T-helper 2 cell treated with Interferon-gamma antibody and Interleukin-4, amounts not matched to agents 100 ng/mL and 5 ng/mL, for 36 hours (primary cell): ENCODE measurements around the gene ZDHHC14. TPM values are rescaled to one million over a fixed set of nuclear protein-coding genes. Genes with fewer than 3 reads are reported as not detected.
"Not testable (repeated sequence)": the region's sequence is repeated elsewhere in the genome, so short reads cannot be mapped to it uniquely, and the experiment has no call there.

Experiments used
- intact Hi-C: fragments of 100-400 bp; cut with micrococcal nuclease; formaldehyde crosslinking; loops from one replicate; pipeline ENCODE4 v1.15.1; 2023
- total RNA-seq: library from RNA; stranded (reverse); gene quantifications from 2 replicates; pipeline ENCODE4 v1.2.3, GENCODE V29; 2022

Gene ZDHHC14
- total RNA-seq, 1 donor from 2014 or later: 6.8 TPM

DNA sequence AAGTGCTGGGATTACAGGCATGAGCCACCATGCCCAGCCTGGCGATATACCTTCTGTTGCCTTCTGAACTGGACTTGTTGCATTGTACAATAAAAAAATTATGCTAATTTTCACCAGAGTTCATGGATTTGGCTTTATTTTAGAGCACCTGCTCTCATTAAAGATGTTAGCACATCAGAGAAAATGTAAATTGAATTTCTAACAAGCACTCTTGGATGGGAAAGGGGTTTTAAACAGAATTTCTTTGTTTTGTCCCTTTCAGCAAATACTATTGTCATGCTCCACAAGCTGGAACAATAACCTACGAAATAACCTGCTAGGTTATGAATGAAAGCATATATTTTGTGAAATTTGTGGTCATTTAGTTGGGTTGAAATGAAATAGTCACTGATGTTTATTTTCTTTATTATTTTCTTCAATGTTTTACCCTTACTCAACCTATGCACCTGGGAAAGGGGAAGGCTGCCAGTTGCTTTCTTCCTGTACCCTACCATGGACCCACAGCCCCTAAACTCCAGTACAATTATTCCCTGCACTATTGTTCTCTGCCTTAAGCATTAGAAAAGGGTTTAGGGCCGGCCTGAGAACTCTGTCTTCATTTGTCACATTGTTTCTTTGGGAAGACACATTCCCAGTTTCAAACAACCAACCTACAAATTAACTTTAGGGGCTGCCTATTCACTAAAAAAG is 22.2 kb downstream of the ZDHHC14 start:
- intact Hi-C loops: no loop called here

DNA sequence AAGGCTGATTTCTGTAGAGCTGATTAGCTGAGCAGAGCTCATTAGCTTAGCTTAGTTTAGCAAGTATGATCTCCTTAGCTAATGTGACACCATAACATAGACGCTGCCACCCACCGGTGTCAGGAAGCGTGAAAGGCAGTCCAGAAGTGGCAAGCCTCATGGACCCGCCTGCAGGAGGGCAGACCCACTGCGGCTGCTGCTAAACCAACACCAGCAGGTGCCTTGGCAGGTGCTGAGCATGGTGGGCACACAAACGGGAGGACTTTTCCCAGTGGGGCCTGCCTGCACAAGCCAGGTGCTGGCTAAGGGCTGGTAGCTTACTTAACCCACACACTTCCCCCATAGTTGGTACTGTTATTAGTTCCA is 22.7 kb downstream of the ZDHHC14 start:
- intact Hi-C loops: no loop called here

DNA sequence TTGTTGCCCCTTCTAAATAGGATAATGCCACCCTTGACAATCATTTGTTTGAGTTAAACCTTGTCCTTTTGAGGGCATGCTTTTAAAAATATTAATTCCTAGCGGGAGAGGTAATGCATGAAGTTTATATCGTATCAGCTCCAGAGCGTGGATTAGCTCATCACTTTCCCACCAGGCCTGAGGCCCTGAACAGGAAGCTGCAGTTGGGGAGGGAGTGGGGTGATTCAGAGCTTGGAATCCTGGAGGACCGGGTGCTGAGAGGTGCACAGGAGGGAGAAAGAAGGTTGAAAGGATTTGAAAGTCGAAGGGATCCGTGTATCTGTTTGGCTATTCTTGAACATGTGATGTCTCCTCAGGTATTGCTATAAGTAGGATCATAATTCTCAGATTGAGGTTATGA is 25.0 kb downstream of the ZDHHC14 start:
- intact Hi-C loops: no loop called here

DNA sequence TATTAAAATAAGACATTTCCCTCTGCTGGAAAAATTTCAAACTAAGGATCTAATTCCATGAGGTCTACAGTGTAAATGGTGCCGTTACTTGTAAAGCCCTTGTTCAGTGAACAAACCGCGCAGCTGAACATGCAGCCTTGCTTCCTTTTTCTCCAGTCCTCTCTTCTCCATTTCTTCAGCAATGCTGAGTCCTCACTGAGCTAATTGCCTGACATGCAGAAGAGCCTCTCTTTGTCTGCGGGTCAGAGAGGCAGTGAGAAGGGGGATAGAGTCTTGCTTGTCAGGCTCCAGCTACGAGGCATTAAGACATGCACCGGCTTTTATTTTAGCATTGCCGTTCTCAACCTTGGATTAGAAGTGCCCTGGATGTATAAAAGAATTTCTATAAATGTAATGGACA is 25.7 kb downstream of the ZDHHC14 start:
- intact Hi-C loops: no loop called here

DNA sequence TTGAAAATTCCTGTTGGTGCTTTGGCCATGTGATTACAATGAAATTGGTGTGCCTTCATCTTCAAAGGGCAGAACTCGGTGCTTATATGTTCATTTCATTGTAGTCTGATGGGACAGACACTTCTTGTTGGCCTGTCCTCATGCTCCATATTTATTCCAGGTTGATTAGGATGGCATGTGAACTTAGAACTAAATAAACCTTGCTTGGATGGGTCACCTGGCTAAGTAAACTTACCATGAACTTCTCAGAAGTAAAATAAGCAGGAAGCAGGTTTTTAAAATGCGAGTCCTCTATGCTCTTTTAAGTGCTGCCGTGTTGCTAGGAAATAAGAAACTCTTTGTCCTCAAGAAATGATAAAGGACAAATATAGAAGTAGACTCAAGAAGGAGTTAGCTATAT is 26.7 kb downstream of the ZDHHC14 start:
- intact Hi-C loops: no loop called here

DNA sequence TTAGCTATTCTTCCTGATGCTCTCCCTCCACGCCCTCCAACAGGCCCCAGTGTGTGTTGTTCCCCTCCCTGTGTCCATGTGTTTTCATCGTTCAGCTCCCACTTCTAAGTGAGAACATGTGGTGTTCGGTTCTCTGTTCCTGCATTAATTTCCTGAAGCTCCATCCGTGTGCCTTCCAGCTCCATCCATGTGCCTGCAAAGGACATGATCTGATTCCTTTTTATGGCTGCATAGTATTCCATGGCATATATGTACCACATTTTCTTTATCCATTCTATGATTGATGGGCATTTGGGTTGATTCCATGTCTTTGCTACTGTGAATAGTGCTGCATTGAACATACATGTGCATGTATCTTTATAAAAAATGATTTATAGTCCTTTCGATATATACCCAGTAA is 27.4 kb downstream of the ZDHHC14 start:
- intact Hi-C loops: not testable (repeated sequence)

DNA sequence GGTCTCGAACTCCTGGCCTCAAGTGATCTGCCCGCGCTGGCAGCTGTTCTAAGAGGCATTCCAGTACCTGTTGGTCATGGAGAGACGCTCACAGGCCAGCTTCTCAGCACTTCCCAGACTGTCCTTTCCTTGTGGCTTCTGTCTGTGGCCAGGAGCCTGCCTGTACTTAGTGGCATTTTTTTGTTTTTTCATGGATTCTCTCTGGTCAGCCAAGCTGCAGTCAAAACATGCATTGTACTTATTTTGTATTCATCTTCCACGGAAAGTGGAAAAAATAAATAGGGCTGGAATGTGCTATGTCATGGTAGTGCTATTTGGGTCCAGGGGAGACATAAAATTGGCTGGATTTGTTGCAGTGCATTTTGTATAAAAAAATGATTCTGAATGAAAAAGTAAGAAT is 29.1 kb downstream of the ZDHHC14 start:
- intact Hi-C loops: no loop called here

DNA sequence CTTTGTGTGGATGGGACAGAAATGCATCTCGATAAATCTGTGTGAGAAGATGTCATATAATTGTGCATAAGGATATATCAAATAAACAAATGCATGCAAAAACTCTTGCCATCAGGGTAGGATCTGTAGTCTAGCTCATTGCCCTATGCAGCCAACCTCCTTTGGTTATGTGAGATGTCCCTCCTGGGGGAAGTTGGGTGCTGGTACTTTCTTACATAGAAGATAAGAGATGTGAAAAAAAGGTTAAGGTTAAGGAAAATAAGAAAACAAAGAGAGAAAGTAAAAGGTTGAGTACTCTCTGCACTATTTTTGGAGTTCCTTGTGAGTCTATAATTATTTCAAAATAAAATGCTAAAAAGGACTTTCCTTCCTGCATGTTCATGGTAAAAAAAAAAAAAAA is 30.4 kb downstream of the ZDHHC14 start:
- intact Hi-C loops: no loop called here

DNA sequence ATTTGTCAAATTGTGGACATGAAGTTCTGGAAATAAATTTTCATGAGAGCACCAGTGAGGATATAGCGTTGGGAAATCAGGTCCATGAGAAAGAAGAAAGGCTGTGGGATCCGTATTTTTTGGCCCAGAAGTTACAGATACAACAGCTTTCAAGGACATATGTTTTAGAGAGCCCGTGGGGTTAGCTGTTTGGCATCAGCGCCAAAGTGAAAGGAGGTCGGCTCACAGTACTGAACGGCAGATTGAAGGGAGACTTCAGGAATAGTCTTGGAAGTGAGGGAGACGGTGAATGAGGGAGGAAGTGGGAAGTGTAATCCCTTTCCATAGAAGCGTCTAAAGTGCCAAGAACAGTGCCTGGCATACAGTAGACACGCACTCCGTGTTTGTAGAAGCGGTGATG is 31.8 kb downstream of the ZDHHC14 start:
- intact Hi-C loops: no loop called here

DNA sequence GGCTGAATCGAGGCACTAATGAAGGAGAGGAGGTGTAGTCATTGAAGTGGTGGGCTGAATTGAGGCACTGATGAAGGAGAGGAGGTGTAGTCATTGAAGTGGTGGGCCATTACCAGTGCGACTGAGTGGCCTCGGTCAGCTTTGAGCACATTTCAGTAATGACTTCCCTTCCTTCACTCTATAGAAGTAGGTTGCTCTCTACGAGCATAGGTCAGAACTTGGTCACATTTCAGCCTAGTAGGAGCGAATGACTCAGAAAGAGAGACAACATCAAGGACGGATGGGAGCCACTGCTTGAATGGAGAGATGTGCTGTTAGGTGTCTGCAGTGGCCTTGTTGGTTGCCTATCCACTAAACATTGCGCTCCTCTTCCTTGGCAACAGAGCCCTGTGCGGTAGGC is 39.5 kb downstream of the ZDHHC14 start:
- intact Hi-C loops: no loop called here

DNA sequence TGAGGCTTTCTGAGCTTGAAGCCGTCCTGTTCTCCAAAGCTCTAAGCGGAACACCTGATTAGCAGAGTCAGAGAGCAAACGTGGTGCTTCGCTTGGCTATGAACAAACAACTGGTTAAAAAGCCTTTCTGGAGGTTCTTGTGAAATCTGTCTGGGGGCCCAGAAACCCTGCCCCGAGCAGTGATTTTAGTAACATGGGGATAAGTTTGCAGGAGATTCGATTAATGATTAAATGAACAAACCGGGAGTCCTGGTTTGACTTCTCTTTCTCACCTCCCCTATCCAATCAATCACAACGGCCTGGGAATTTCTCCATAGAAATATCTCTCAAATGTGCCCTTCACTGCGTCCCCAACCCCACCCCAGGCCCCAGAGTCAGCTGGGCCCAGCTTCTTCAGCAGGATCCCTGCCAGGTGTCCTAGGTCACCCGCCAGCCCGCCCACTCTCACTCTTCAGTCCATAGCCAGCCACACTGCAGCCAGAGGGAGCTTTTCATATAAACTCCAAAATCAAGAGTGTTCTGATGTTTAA is 43.6 kb downstream of the ZDHHC14 start:
- intact Hi-C loops: no loop called here

DNA sequence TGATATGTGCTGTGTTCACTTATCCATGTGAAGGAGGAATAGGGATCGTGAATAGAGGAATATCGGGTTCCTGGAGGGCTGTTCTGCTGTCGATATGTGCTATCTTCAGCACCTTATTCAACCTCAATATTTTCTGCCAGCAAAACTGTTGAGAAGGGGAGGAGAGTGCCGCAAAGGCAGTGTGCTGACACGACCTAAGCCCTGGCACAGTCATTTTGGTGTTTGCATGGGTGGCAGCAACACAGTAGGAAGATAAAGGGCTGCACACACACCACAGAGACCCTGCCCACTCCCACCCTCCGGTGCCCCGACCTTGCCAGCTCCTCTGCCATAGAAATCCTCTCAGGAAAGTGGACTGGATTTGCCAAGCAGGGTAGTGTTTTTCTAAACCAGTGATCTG is 47.0 kb downstream of the ZDHHC14 start:
- intact Hi-C loops: no loop called here

DNA sequence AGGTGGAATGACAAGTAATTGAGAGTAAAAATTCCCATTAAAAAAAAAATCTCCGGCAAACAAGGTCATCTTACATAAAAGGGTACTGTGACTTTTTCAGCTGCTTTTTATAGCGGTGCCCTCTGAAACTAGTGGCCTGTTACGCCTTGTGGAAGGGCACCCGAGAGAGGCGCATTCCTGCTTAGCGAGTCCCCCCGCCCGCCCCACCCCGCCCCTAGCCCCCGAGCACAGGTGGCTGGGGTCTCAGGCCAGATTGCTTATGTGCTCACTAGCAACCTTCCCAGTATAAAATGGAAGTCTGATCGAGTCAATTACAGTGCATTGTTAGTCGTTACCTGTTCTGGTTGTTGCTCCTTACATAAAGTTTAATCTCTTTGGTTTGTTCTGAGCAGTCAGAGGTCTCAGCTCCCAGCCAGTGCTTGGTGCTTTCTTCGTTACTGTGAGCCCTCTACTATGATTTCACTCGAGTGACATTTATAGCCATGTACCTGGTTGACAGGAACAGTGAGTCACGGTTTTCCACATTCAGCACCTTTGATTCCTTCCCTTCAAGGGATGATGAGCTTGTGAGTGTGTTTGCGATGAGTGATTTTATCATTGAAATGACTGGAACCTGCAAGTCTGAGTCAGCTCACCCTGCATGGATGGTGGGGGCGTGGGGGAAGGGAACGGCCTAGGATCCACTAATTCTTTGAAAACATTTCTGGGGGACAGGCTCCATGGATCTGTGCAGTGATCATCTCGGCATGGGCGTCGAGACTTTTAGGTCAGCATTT is 47.6 kb downstream of the ZDHHC14 start:
- intact Hi-C loops: no loop called here

DNA sequence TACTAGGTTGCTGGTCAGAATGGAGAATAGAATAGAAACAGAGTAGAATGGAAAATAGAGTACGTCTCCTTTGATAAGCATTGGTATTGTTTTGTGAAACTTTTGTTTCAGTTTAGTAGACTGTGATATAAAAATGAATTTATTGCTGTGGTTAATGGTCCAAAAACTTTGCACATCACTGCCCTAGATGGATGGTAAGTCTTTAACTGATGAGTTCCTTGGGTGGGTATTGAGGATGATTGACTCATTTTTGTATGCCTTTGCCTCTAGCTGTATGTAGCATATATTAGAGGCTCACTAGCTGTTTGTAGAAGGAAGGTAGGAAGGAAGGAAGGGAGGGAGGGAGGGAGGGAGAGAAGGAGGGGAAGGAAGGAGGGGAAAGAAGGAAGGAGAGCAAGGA is 48.3 kb downstream of the ZDHHC14 start:
- intact Hi-C loops: no loop called here

DNA sequence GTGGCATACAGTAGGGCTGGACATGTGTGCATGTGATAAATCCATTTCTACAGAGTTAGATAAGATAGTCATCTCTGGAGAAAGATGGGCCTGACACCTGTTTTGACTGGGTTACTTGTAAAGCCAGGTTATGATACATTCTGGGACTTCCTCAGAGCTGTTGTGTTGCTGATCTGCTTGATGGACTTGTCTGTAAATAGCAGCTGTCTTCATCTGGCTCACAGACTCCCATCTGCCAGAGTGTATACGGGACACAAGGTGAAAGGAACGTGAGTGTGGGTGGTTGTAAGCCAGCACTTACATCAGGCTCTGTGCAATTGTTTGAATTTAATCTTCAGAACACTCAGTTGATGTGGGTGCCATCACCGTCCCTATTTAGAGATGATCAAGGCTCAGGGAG is 49.8 kb downstream of the ZDHHC14 start:
- intact Hi-C loops: no loop called here

DNA sequence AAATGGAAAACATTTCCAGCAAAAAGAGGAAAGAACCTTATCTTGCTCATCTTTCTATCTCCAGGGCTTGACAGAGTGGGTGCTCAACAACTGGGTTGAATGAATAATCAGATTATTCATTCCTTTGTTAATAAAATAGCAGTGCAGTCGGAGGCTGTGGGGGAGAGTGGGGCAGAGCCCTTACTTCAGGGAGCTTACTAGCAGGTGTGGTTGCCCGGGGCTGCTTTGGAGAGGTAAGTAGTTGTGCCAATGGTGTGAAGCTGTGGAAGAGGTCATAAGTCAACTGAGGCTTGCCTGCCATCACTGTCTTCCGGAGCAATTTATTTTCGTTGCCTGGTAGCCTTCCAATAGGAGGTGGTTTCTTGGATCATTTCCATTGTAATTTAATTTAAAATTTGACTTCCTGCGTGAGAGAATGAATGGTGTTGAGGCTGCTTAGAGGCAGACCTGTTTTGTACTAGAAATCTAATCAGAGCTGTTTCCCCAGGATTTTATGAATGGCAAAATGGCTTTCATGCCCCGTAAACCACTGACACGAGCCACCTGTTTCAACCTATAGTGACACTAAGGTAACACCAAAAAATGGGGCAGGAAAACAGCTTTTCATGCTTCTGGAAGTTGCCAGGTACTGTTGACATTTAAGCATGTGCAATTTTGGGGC is 51.4 kb downstream of the ZDHHC14 start:
- intact Hi-C loops: no loop called here

DNA sequence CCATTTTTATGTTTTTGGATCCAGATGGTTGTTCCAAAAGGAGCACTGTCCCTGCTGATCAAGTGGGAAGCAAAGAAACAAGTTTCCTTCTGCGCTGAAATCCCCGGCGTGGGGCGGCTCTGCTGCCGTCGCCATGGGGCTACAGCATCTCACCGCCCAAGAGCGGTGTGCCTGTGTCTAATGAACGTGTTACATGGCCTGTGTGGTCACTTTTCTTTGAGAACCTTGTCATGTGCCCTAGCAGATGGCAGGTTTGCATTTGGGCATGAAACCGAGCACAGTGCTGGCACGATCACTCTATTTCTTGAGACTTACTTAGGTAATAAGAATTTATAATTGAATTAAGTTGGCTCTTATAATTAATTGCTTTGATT is 51.9 kb downstream of the ZDHHC14 start:
- intact Hi-C loops: no loop called here

DNA sequence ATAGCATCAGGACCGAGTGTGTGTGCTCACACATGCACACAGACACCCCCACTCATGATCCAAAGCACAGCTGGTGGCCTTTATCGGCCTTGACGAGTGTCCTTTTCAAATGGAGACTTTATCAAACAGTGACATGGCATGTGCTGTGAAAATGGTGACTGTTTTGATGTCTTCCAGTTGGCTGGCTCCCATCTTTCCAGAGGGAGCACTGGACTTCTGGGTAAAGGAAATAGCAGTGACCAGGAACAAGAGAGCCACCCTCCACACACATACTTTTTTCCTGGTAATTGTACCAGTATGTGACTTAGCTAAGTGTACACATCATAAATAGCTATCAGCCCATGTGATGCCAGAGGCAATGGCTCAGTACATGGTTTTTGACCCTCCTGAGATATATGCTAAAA is 52.7 kb downstream of the ZDHHC14 start:
- intact Hi-C loops: no loop called here

DNA sequence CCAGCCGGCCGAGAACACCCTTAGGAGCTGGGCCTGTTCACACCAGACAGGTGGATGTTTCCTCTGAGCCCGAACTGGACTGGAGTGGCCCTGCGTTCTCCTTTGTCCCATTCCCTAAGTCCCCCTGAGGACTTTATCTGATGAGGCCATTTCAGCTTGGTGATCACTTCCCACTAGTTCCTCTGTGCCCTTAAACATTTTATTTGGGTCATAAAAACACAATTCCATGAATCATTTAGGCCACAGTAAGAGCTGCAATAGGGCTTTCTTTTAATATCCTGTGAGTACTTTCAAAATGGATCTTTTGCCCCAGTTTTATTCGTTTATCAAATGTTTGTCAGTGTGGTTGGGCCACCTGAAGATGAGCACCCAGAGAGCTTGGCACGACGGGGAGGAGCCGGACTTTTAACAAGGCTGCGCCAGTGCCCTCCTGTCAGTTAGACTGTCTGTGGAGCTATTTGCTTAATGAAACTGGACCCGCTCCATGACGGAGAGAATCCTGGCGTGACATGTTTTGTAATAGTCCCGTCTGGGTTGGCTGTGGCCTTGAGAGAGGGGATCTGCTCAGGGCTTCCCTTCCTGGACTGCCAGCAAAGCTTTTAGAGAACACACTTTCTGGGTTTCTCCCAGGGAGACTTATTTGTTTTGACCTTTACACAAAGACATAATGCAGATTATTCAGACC is 53.5 kb downstream of the ZDHHC14 start:
- intact Hi-C loops: no loop called here

DNA sequence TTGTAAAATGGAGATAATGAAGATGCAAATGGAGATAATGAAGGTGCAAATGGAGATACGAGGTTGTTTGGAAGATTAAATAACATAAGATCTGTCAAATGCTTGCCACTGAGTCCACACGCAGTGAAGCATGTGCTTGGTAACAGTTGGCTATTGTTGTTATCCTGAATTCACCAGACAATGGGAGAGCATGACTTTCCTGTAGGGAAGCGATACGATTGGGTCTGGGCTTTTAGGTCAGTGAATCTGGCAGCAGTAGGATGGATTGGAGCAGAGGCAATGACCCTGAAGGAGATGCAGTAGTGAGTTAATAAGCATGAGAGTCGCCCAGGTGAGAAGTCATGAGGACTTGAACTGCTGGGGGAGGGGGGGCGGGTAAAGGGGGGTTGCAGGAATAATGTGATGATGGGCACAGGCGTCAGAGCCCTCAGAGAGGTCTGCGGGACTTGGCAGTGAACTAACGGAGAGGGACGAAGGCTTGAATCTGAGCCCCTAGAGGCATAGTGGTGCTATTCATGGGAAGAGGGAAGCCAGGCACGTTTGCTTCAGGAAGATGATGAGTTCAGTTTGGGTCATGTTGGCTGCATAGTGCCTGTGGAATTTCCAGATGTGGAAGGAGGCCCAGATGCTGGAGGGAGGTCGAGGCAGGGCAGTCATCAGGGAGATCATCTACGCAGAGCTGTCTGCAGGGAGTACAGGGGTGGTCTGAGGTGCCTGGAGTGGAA is 55.4 kb downstream of the ZDHHC14 start:
- intact Hi-C loops: no loop called here

DNA sequence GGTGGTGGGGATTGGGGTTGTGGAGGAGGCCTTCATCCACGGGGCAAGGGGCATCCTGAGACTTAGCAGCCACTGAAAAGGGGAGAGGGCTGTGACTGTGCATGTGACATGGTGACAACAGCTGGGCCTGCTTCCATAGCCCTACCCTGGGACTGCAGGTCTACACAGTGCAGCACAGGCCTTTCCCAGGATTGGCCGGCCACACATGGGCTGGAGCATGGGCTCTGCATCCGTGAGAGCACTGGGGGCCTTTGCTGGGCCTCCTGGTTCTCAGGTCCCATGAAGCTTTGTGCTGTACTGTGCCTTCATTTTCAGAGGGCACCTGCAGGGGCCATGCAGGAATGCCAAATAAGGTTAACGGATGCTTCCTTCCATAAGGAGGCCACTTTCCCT is 56.0 kb downstream of the ZDHHC14 start:
- intact Hi-C loops: no loop called here
